MM.1S (cell line): ENCODE results near the gene MAP3K12.

Source experiments
- EZH2 ChIP-seq: fragments of 300-600 bp; sonication (generic); optimal IDR thresholded peaks from 2 replicates; pipeline ENCODE3; 2017; ENCODE audit warnings: low read depth, mild to moderate bottlenecking, antibody characterized with exemption, low read length, mixed read lengths
- EZH2phosphoT487 ChIP-seq: fragments of 300-600 bp; sonication (generic); IDR thresholded peaks from 2 replicates; pipeline ENCODE4 v1.6.1; 2018; ENCODE audit warnings: antibody characterized with exemption, low read length
- TF ChIP-seq, protein P1 (sequence below): fragments of 300-600 bp; sonication (generic); IDR thresholded peaks from 2 replicates; pipeline ENCODE4 v1.5.1; 2016; ENCODE audit warnings: antibody characterized with exemption, low read length, mixed read lengths

DNA sequence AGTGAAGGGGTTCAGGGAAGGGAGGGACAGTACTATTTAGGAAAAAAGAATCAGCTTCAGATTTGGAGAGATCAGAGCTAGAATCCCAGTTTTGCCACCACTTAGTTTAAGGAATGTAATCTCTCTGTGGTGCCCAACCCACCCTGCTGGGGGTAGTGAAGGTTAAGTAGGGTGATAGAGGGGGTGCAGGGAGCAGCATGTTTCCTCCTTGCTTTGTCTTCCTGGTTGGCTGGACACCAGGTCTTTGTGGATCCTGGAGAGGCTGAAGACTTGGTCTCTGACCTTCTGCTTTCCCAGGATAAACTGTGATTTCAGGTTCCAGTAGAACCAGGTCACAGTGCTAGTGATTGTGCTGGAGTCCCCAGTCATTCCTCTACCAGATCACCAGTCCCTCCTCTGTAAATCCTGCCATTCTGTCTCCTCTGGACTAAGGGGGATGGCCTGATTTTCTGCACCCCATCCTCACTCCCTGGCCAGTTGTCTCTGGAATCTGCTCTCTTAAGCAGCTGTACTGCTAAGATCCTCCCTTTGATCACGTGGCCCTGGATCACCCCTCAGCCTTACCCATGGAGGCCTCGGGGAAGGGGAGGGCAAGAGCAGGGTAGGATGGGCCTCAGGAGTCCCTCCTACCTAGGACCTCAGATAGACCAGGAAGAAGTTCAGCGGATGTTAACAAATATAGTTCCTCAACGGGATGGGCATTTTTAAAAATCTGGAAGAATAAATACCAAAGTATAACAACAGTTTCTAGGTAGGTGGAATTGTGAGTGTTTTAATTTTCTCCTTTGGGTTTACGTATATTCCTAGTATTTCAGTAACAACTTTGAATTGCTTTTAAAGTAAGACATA is 3.1 kb downstream of the MAP3K12 start:
- TF ChIP-seq EZH2 (no peak), EZH2phosphoT487 (no peak)
- TF ChIP-seq, protein P1, sequence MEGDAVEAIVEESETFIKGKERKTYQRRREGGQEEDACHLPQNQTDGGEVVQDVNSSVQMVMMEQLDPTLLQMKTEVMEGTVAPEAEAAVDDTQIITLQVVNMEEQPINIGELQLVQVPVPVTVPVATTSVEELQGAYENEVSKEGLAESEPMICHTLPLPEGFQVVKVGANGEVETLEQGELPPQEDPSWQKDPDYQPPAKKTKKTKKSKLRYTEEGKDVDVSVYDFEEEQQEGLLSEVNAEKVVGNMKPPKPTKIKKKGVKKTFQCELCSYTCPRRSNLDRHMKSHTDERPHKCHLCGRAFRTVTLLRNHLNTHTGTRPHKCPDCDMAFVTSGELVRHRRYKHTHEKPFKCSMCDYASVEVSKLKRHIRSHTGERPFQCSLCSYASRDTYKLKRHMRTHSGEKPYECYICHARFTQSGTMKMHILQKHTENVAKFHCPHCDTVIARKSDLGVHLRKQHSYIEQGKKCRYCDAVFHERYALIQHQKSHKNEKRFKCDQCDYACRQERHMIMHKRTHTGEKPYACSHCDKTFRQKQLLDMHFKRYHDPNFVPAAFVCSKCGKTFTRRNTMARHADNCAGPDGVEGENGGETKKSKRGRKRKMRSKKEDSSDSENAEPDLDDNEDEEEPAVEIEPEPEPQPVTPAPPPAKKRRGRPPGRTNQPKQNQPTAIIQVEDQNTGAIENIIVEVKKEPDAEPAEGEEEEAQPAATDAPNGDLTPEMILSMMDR, result no peak
